ENCODE results near the gene COA3.

GRCh38 chr17:42846594-42847280, 48.2 kb upstream of the COA3 start:
- TF ChIP-seq CTCF (IDR thresholded peaks at IDR 0.05) (no peak), POLR2A (IDR thresholded peaks at IDR 0.05) (no peak)
